ENCODE data around the gene CCDC102A. TPM values are rescaled to one million over a fixed set of nuclear protein-coding genes. Genes with fewer than 3 reads are reported as not detected.

The CCDC102A gene
- total RNA-seq, 4 donors from 2014 or later = 22.7 to 54.9 (median 36.9) TPM

DNA sequence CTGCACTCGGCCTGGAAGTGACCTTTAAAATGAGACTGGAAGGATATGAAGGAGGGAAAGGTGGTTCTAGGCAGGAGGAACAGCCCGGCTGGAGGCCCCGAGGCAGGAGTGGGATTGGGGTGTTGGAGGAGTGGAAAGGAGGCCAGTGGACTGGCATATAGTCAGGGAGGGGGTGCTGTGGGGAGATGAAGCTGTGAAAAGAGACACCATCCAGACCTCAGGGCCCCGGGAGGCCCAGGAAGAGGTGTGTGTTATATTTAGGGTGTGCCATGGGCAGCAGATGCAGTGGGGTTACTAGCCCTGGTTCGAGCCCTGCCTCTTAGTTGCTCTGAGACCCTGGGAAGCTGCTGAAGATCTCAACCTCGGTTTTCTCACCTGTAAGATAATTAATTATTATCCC, 31.2 kb downstream of the CCDC102A start:
- no peak for DNase-seq (ENCODE audit: extremely low spot score)
- H3K36me3 ChIP-seq = no peaks in the 10 kb centered on the region
- intact Hi-C loops (cut with DNase I) = no loop called here
- TF ChIP-seq POLR2A (IDR thresholded peaks at IDR 0.05; ENCODE audit: low read depth) (no peak), POLR2AphosphoS5 (IDR thresholded peaks at IDR 0.05) (no peak), EP300 (IDR thresholded peaks at IDR 0.05) (no peak)
- TF ChIP-seq, protein P1, sequence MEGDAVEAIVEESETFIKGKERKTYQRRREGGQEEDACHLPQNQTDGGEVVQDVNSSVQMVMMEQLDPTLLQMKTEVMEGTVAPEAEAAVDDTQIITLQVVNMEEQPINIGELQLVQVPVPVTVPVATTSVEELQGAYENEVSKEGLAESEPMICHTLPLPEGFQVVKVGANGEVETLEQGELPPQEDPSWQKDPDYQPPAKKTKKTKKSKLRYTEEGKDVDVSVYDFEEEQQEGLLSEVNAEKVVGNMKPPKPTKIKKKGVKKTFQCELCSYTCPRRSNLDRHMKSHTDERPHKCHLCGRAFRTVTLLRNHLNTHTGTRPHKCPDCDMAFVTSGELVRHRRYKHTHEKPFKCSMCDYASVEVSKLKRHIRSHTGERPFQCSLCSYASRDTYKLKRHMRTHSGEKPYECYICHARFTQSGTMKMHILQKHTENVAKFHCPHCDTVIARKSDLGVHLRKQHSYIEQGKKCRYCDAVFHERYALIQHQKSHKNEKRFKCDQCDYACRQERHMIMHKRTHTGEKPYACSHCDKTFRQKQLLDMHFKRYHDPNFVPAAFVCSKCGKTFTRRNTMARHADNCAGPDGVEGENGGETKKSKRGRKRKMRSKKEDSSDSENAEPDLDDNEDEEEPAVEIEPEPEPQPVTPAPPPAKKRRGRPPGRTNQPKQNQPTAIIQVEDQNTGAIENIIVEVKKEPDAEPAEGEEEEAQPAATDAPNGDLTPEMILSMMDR (IDR thresholded peaks at IDR 0.05) = no peak
- peaks cover 0 to 6% (median 3%) of the 10 kb centered on the region in 4 donors for H3K4me1 ChIP-seq
- no peaks in the 10 kb centered on the region for H3K9me3 ChIP-seq
- 82% methylated on average over 6 of the region's 6 CpGs for WGBS
- H3K4me3 ChIP-seq = no peak overlapping the region
- H3K27ac ChIP-seq (replicated peaks in 1 of 4) = no peak overlapping the region
- peaks cover 0 to 7% (median 0%) of the 10 kb centered on the region in 4 donors for H3K27me3 ChIP-seq

DNA sequence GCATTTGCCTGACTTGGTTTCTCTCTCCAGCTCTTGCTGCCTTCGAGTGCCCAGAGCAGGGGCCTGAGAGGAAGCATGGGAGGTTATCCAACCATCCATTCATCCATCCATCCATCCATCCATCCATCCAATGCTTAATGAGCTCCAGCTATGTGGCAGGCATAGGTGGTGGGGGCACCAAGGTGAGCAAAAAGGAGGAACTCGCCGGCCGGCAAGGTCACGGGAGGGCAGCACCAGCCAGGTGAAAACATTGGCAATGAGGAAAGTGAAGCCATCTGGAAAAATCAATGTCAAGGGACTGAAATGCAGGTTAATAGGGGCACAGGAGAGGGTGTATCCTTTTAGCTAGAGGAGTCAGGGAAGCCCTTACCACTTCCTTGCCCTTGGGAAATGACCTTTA, 31.9 kb downstream of the CCDC102A start:
- Histone ChIP-seq H3K36me3 (no peaks in the 10 kb centered on the region), H3K9me3 (no peaks in the 10 kb centered on the region), H3K27ac (replicated peaks in 1 of 4) (no peak overlapping the region), H3K4me1 (no peaks in the 10 kb centered on the region), H3K27me3 (peaks cover 0 to 7% (median 0%) of the 10 kb centered on the region in 4 donors), H3K4me3 (no peak overlapping the region)
- DNase-seq (ENCODE audit: extremely low spot score) = no peak
- intact Hi-C loops (cut with DNase I) = no loop called here
- TF ChIP-seq EP300 (IDR thresholded peaks at IDR 0.05) = no peak
- no peak for TF ChIP-seq POLR2AphosphoS5 (IDR thresholded peaks at IDR 0.05)
- TF ChIP-seq POLR2A (IDR thresholded peaks at IDR 0.05; ENCODE audit: low read depth) = no peak
- TF ChIP-seq, protein P1 (IDR thresholded peaks at IDR 0.05) = no peak
- WGBS = 86% methylated on average over 5 of the region's 5 CpGs

DNA sequence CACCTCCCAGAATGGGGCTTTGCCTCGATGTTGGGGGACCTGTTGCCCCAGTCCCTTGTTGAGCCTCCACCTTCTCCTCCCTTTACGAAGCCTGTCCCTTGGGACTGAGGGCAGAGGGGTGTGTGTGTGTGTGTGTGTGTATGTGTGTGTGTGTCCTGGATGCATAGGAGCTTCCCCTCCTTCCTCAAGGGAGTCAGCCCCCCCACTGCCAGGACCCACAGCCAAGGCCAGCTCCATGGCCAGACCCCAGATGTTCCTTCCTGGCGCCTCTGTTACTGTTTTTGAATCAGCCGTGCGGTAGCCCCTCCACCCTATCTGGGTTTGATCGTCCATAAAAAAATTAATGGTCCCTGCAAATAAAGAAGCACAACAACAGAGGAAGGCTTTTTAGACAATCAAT, 32.4 kb downstream of the CCDC102A start:
- Histone ChIP-seq H3K9me3 (no peaks in the 10 kb centered on the region), H3K27ac (replicated peaks in 1 of 4) (no peak overlapping the region), H3K27me3 (peaks cover 0 to 6% (median 0%) of the 10 kb centered on the region in 4 donors), H3K36me3 (no peaks in the 10 kb centered on the region), H3K4me1 (no peaks in the 10 kb centered on the region), H3K4me3 (no peak overlapping the region)
- 85% methylated on average over 6 of the region's 6 CpGs for WGBS
- TF ChIP-seq POLR2AphosphoS5 (IDR thresholded peaks at IDR 0.05) (no peak), POLR2A (IDR thresholded peaks at IDR 0.05; ENCODE audit: low read depth) (no peak)
- DNase-seq (ENCODE audit: extremely low spot score) = no peak
- intact Hi-C loops (cut with DNase I) = no loop called here

DNA sequence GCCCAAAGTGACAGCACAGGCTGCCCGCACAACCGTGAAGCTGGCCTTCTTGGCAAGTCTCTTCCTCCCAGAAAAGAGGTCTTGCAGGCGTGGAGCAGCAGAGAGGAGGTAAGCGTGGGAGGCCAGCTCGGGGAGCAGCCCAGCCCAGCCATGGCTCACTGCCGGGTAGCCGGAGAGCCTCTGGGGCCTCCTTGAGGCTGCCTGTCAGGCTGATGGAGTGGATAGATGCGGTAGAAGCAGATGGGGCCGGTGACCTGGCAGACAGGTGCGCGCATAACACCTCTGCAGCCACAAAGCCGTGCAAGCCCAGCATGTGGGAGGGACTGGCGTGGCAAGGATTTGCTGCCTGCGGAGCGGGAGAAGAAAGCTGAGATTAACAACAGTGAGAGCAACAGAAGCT, 33.0 kb downstream of the CCDC102A start:
- 67% methylated on average over 15 of the region's 15 CpGs for WGBS
- intact Hi-C loops (cut with DNase I) = no loop called here
- DNase-seq (ENCODE audit: extremely low spot score) = no peak
- H3K4me1 ChIP-seq = no peaks in the 10 kb centered on the region
- H3K27ac ChIP-seq (replicated peaks in 1 of 4) = no peak overlapping the region
- no peak overlapping the region for H3K4me3 ChIP-seq
- no peaks in the 10 kb centered on the region for H3K36me3 ChIP-seq
- TF ChIP-seq, protein P1 (IDR thresholded peaks at IDR 0.05) = no peak
- TF ChIP-seq POLR2A (IDR thresholded peaks at IDR 0.05; ENCODE audit: low read depth) = no peak
- no peak for TF ChIP-seq EP300 (IDR thresholded peaks at IDR 0.05)
- no peak for TF ChIP-seq POLR2AphosphoS5 (IDR thresholded peaks at IDR 0.05)
- H3K27me3 ChIP-seq = no peaks in the 10 kb centered on the region
- H3K9me3 ChIP-seq = no peaks in the 10 kb centered on the region

DNA sequence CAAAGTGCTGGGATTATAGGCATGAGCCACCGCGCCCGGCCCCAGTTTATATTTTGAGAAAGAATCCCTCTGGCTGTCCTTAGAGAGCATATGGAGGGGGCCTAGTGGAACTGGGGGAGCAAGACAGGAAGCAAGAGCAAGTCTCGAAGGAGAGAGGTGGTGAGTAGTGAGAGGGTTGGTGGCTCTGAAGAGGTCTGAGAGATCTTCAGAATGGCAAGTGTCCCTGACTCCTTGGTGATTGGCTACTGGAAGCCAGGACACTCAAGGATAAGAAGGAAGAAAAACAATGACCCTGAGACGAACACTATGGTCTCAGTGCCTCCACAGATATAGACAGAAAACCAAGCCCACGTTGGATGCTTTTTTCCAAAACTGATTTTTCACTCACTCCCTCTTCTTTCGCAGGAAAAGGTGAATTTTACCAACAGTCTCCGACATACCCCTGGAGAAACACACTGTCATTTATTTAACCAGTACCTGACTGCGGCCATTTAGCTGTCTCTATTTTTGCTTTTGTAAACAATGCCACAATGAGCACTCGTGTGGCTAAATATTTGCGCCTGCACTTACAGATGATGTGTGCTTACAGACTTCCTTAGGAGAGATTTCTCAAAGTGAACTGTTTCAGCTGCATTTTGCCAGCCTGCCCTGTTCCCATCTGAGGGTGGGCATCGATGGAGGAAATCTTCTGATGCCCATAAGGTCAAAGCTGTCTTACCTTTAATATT, 34.2 kb downstream of the CCDC102A start:
- 85% methylated on average over 12 of the region's 12 CpGs for WGBS

More for the DNA sequence above, 34.2 kb downstream of the CCDC102A start:
- Histone ChIP-seq H3K4me3 (no peak overlapping the region), H3K27me3 (no peaks in the 10 kb centered on the region), H3K9me3 (no peaks in the 10 kb centered on the region), H3K27ac (replicated peaks in 1 of 4) (no peak overlapping the region), H3K4me1 (no peaks in the 10 kb centered on the region), H3K36me3 (no peaks in the 10 kb centered on the region)
- no peak for DNase-seq (ENCODE audit: extremely low spot score)
- intact Hi-C loops (cut with DNase I) = no loop called here
- no peak for TF ChIP-seq EP300 (IDR thresholded peaks at IDR 0.05)
- TF ChIP-seq POLR2A (IDR thresholded peaks at IDR 0.05; ENCODE audit: low read depth) = no peak
- TF ChIP-seq, protein P1 (IDR thresholded peaks at IDR 0.05) = no peak
- TF ChIP-seq POLR2AphosphoS5 (IDR thresholded peaks at IDR 0.05) = no peak
